KMS-11 (cell line): Measurements from ENCODE around the gene PPIA.

Experiments used
- H2AFZ ChIP-seq: fragments of 200-600 bp; sonication (generic); 2 replicates; pipeline ENCODE4 v1.6.1; 2016; ENCODE audit warnings: antibody characterized with exemption, mixed run types, low read depth
- H3K27ac ChIP-seq: fragments of 200-600 bp; sonication (generic); 2 replicates; pipeline ENCODE4 v1.6.1; 2016; ENCODE audit warnings: mild to moderate bottlenecking, mixed run types
- H3K27me3 ChIP-seq: fragments of 200-600 bp; sonication (generic); 2 replicates; pipeline ENCODE4 v1.6.1; 2017; ENCODE audit warnings: mild to moderate bottlenecking, low read depth, mixed run types, moderate library complexity; ENCODE audit not compliant: insufficient read depth
- H3K36me3 ChIP-seq: fragments of 200-600 bp; sonication (generic); 2 replicates; pipeline ENCODE4 v1.6.1; 2017; ENCODE audit warnings: mild to moderate bottlenecking, mixed run types; ENCODE audit not compliant: insufficient read depth
- H3K4me1 ChIP-seq: fragments of 200-600 bp; sonication (generic); 2 replicates; pipeline ENCODE4 v1.6.1; 2016; ENCODE audit warnings: mild to moderate bottlenecking, low read depth, mixed run types; ENCODE audit not compliant: poor library complexity, severe bottlenecking
- H3K4me2 ChIP-seq: fragments of 200-600 bp; sonication (generic); 2 replicates; pipeline ENCODE4 v1.7.0; 2016; ENCODE audit warnings: mild to moderate bottlenecking, mixed run types
- H3K4me3 ChIP-seq: fragments of 200-600 bp; sonication (generic); IDR thresholded peaks from 2 replicates; pipeline ENCODE4 v1.6.1; 2017; ENCODE audit warnings: low read depth, low read length, mixed read lengths; ENCODE audit not compliant: insufficient read depth
- H3K79me2 ChIP-seq: fragments of 200-600 bp; sonication (generic); 2 replicates; pipeline ENCODE4 v1.6.1; 2016; ENCODE audit warnings: low read depth, mixed run types; ENCODE audit not compliant: insufficient read depth
- H3K9ac ChIP-seq: fragments of 200-600 bp; sonication (generic); 2 replicates; pipeline ENCODE4 v1.6.1; 2016; ENCODE audit warnings: mild to moderate bottlenecking, mixed run types
- H4K20me1 ChIP-seq: fragments of 200-600 bp; sonication (generic); 2 replicates; pipeline ENCODE4 v1.6.1; 2016; ENCODE audit warnings: mild to moderate bottlenecking, mixed run types; ENCODE audit not compliant: insufficient read depth
- CTCF ChIP-seq: fragments of 200-600 bp; sonication (generic); conservative IDR thresholded peaks from 2 replicates; pipeline ENCODE4 v1.6.1; 2017; ENCODE audit warnings: low read depth, mild to moderate bottlenecking, antibody characterized with exemption, low read length, moderate library complexity, mixed read lengths

Gene PPIA

DNA sequence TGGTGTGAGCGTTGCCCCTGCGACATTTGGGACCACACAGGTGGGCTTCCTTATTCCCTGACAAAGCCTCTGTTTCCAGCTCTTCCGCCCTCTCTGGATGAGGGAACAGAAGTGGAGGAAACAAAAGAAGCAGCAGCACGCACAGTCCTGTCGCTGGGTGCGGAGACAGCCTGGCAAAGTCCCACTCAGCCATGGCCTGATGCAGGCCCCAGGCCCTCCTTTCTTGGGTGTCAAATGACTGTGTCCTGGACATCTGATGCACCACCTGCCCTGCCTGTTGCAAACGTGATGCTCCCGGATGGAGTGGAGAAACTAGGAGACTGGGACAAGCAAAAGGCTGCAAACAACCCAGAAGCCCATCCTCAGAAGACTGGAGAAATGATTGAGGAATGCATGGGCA, 27.1 kb upstream of the PPIA start:
- no peak overlapping the region for H3K27ac ChIP-seq
- no peaks in the 10 kb centered on the region for H3K36me3 ChIP-seq
- H3K4me3 ChIP-seq, result no peak overlapping the region
- H3K9ac ChIP-seq, result no peak overlapping the region
- H3K4me1 ChIP-seq, result peaks cover 52% of the 10 kb centered on the region
- H3K27me3 ChIP-seq, result no peaks in the 10 kb centered on the region
- peak overlapping the region; percentile 24 for H3K4me2 ChIP-seq
- TF ChIP-seq CTCF, result no peak
- H3K79me2 ChIP-seq, result no peaks in the 10 kb centered on the region
- H2AFZ ChIP-seq, result no peak overlapping the region
- H4K20me1 ChIP-seq, result peaks cover 6% of the 10 kb centered on the region; the same call in 1 of the 2 replicates

- Histone ChIP-seq H3K4me1 (peaks cover 52% of the 10 kb centered on the region), H3K36me3 (no peaks in the 10 kb centered on the region), H3K9ac (no peak overlapping the region), H3K27me3 (no peaks in the 10 kb centered on the region), H4K20me1 (peaks cover 6% of the 10 kb centered on the region; the same call in 1 of the 2 replicates), H3K4me2 (peak overlapping the region; percentile 24), H3K4me3 (no peak overlapping the region), H3K27ac (no peak overlapping the region), H3K79me2 (no peaks in the 10 kb centered on the region), H2AFZ (no peak overlapping the region)
- no peak for TF ChIP-seq CTCF
Observed at GRCh38 chr7:44769776-44770294, 26.6 kb upstream of the PPIA start.

DNA sequence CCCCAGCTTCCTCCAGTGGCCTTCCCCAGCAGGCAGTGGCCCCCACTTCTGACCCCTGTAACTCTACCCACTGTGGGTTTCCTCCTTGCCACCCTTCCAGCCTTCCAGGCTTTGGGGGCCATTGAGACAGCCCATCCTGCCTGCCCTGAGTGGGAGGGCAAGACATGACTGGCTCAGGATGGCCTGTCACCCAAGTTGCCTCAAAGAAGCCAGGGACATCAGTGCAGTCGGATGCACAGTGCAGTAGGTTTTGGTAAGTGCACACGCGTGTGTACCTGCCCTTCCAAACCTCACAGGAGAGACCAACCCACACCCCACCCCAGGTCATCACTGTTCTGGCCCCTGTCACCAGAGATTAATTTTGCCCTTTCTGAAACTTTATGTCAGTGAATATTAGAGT, 25.1 kb upstream of the PPIA start:
- no peak overlapping the region for H3K27ac ChIP-seq
- peaks cover 6% of the 10 kb centered on the region; the same call in 1 of the 2 replicates for H4K20me1 ChIP-seq
- H3K4me1 ChIP-seq, result peaks cover 46% of the 10 kb centered on the region
- H3K4me3 ChIP-seq, result no peak overlapping the region
- no peaks in the 10 kb centered on the region for H3K79me2 ChIP-seq
- no peak overlapping the region for H3K4me2 ChIP-seq
- TF ChIP-seq CTCF, result no peak
- H3K9ac ChIP-seq, result no peak overlapping the region
- no peak overlapping the region for H2AFZ ChIP-seq
- no peaks in the 10 kb centered on the region for H3K27me3 ChIP-seq
- H3K36me3 ChIP-seq, result no peaks in the 10 kb centered on the region

- Histone ChIP-seq H3K4me3 (no peak overlapping the region), H3K9ac (no peak overlapping the region), H3K36me3 (no peaks in the 10 kb centered on the region), H3K27ac (no peak overlapping the region), H3K27me3 (no peaks in the 10 kb centered on the region), H4K20me1 (peaks cover 6% of the 10 kb centered on the region; the same call in 1 of the 2 replicates), H3K79me2 (no peaks in the 10 kb centered on the region), H2AFZ (no peak overlapping the region), H3K4me2 (no peak overlapping the region), H3K4me1 (peaks cover 36% of the 10 kb centered on the region)
- TF ChIP-seq CTCF, result no peak
Observed at GRCh38 chr7:44772440-44772839, 24.0 kb upstream of the PPIA start.
